HG02678 (cell line): ENCODE results near the gene PCNX1.
"Not testable (repeated sequence)": the region's sequence is repeated elsewhere in the genome, so short reads cannot be mapped to it uniquely, and the experiment has no call there.

Experiments
- ATAC-seq: cut with Tn5 transposase; IDR thresholded peaks from one replicate; pipeline ENCODE4 v1.9.1; 2021; ENCODE audit warnings: mild to moderate bottlenecking, moderate library complexity; ENCODE audit not compliant: unreplicated experiment

The PCNX1 gene

GRCh38 chr14:71143381-71144290 is 236.4 kb downstream of the PCNX1 start:
- ATAC-seq: no peak

- not testable (repeated sequence) for ATAC-seq
Observed at GRCh38 chr14:71147335-71147734, 240.1 kb downstream of the PCNX1 start.

- no peak for ATAC-seq
Observed at GRCh38 chr14:71148627-71149026, 241.4 kb downstream of the PCNX1 start.

DNA sequence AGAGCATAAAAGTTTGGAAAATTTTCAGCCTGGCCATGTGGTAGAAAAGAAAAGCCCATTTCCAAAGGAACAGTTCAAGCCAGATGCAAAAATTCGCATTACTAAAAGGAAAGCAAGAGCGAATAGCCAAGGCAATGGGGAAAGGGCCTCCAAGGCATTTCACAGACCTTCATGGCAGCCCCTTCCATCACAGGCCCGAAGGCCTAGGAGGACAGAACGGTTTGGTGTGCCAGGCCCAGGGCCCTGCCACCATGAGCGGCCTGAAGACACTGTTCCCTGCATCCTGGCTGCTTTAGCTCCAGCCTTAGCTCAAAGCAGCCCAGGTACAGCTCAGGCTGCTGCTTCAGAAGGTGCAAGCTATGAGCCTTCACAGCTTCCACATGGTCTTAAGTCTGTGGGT is 243.5 kb downstream of the PCNX1 start:
- no peak for ATAC-seq

- no peak for ATAC-seq
Observed at GRCh38 chr14:71155743-71156142, 248.5 kb downstream of the PCNX1 start.

DNA sequence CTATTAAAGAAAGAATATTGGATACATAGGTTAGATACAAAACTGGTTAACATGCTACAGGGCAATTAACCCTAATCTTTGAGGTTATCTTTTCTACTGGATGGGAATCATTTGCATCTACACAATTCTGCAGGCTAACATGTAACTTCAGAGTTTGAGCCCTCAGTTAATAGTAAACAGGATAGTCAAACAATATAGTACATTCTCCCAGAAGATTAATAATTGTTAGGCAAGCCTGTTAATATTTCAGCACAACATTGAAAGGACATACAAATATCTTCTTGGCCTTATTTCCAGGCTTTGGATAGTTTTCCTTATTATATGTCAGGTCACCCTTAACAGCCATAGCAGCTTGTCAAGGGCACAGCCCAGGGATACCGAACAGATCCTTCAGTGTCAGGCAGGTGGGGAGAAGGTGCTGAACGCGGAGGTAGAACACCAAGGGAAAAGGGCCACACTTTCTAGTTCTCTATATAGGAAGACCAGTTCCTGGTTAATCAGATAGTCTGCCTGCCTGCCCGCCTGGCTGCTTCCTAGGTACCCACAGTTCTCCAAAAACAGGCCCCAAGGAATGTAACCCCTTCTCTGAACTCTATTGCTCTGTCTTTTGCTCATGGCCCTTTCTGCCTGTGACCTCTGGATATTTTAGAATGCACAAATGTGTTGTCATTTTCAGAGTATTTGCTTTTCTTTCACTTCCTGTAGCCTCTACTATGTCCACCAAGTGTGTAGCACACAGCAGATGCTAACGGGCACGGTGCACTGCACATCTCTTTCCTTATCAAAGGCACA is 256.0 kb downstream of the PCNX1 start:
- peak; percentile 47 for ATAC-seq

DNA sequence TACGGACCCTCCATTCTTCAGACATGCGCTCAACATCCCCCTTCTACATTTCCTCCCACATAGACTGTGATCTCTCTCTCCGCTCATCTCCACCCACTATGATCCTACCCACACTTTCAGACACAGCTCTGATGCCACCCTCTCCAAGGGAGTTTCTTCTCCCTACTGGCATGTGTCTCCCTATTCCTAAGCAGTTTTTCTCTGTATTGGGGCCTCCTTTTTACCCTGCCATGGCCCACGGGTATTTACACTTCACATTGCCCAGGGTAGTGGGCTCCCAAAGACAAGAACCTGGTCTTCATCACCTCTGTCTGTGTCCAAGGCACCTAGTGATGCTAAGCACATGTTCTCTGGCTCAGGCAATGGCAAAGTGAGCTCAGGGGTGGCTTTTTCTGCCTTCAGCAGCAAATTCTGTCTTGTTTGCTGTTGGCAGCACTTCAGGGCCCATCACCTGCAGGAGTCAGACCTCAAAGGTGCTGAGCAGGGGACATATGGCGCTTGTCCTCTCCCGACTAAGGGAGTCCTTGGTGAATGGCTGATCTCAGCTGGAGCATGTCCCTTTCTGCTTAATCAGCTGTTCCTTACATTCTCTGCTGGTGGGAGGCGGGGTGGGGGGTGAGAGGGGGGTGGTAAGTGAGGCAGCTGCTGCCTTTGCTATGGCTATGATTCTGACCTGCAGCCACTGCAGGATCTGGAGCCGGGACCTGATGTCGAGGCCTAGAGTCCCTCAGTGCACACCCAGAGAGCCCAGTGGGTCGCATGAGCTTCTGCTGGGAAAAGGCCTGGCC is 256.8 kb downstream of the PCNX1 start:
- no peak for ATAC-seq
